Endothelial cell of coronary artery (primary cell): ENCODE data around the gene UNKL. TPM values are rescaled to one million over a fixed set of nuclear protein-coding genes. Genes with fewer than 3 reads are reported as not detected.

Experiments
- total RNA-seq: library from RNA; depleted of rRNA; stranded (reverse); fragments of >200 nt; gene quantifications from 2 replicates; pipeline ENCODE4 v1.2.3, GENCODE V29; 2014

Gene UNKL, protein sequence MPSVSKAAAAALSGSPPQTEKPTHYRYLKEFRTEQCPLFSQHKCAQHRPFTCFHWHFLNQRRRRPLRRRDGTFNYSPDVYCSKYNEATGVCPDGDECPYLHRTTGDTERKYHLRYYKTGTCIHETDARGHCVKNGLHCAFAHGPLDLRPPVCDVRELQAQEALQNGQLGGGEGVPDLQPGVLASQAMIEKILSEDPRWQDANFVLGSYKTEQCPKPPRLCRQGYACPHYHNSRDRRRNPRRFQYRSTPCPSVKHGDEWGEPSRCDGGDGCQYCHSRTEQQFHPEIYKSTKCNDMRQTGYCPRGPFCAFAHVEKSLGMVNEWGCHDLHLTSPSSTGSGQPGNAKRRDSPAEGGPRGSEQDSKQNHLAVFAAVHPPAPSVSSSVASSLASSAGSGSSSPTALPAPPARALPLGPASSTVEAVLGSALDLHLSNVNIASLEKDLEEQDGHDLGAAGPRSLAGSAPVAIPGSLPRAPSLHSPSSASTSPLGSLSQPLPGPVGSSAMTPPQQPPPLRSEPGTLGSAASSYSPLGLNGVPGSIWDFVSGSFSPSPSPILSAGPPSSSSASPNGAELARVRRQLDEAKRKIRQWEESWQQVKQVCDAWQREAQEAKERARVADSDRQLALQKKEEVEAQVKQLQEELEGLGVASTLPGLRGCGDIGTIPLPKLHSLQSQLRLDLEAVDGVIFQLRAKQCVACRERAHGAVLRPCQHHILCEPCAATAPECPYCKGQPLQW
- 8.4 and 8.5 TPM in 2 replicates for total RNA-seq

DNA sequence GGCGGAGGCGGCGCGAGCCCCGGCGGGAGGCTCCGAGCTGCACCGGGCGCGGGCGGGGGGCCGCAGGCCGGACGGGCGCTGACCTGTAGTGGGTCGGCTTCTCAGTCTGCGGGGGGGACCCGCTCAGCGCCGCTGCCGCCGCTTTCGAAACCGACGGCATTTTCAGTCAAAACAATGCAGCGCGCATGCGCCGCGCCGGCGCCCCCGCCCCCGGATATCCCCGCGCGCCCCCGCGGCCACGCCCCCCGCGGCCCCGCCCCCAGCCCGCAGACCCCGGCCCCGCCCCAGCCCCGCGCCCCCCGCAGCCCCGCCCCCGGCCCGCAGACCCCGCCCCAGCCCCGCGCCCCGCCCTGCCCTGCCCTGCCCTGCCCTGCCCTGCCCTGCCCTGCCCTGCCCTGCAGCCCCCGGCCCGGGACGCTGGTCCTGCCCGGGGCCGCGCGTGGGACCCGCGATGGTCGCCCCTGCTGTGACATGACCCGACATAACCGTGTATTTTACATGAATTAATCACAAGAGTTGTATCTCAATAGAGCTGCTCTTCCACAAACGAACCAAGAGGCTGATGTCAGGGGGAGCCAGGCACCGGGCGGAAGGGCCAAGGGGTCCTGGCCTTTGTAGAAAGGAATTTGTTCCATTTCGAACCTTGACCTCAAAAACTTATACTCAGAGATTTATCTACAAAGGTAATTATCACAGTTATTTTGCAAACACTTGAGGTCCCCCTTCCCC is at the start of gene UNKL:
Gene UNKL (minus strand): TSS at position 173 of the 729 bp plus-strand sequence. CDS start 13 bp downstream, at position 160.

DNA sequence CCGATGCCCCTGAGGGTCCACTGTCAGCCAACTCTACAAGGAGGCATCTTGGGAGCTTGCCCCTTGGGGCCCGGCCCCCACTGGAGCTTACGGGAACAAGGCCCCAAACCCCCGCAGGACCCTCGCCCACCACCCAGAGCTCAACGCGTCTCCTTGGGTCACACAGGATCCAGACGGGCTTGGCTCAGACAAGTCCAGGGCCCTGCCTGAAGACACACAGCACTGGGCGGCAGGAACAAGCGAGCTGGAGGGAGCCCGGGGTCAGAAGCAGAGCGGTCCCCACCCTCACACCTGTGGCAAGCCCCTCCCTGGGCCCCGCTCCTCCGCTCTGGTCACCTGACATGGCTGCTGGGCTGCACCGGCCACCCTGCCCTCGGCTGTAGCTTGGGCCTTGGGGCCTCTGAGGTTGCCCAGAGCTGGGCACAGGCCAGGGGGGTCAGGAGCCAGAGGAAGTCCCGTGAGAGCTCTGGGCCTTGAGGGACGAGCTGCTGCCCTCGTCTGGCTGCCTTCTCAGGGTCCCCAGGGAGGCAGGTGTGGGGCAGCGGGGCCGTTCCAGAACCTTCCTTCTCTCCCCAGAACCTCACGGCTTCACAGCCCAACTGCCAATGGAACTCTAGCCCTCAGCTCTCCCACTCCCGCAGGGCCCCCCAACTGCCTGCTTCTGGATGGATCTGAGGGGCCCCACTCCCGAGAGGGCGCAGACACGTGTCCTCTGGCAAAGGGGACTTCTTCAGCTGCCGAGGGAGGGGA is 29.7 kb upstream of the UNKL start, which contains the start of gene CCDC154:
Gene CCDC154 (minus strand): TSS at position 577 of the 750 bp plus-strand sequence. CDS start 234 bp downstream, at position 343.

DNA sequence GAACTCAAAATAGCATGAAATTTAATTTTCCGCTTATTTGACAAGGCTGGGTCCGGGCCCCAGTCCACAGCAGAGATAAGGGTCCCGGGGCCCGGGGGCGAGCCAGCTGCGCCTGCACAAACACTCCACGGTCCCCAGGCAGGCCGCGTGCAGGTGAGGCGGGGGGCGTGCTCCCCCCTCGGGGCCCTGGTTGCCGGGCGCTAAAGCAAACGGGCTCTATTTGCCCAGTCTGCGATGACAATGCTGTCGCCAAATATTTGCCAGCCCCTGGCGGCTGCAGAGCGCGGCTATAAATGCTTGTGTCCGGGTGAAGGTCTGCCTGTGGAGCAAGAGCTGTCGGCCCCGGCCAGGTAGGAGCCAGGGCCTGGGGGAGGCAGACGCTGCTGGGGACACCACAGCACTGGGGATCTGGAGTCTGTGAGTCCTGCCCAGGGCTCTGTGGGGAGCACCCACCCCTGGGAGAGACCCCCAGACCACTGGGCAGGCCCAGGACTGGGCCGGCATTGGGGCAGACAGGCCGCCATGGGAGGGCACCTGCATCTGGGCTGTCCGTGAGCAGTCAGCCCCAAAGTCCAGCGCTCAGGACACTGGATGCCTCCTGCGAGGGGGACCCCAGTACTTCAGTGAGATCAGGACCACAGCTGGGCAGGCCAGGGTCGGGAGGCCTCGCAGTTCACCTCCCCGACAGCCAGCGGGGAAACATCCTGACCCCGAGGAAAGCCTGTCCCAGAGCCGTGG is 16.4 kb upstream of the UNKL start, which contains the start of gene PERCC1:
Gene PERCC1 (plus strand): TSS at position 320 of the 738 bp plus-strand sequence. CDS start 1,516 bp downstream, outside the sequence.

DNA sequence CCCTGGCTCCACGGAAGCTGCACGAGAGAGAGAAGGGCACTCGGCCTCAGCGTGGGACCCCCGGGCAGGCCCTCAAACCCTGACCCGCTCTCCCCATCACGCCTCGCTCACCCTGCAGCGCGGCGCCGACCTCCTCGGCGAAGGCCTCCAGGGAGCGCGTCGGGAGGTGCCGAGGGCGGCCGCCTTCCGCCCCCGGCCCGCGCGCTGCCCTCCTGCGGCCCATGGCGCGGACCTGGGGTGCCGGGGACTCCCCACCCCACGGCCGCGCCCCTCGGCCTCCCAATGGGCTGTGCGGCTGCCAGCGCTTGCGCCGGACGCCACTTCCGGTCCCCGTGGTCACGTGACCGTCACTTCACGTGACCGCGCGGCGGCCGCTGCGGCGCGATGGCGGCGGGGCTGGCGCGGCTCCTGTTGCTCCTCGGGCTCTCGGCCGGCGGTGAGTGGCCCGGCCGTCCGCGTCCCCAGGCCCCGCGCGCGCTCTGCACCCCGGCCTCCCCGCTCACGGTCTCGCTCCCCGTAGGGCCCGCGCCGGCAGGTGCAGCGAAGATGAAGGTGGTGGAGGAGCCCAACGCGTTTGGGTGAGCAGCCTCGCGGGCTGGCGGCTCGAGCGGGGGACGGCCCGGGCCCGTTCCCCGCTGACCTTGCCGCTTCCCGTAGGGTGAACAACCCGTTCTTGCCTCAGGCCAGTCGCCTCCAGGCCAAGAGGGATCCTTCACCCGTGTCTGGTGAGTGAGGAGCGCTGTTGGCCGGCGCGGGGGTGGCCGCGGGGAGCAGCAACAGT is 62.7 kb downstream of the UNKL start, which contains the start of the genes GNPTG and TSR3:
Gene GNPTG (plus strand): TSS at position 350 of the 781 bp plus-strand sequence. CDS start 35 bp downstream, at position 385.
Gene TSR3 (minus strand): TSS at position 297 of the 781 bp plus-strand sequence. CDS start 74 bp downstream, at position 223.

DNA sequence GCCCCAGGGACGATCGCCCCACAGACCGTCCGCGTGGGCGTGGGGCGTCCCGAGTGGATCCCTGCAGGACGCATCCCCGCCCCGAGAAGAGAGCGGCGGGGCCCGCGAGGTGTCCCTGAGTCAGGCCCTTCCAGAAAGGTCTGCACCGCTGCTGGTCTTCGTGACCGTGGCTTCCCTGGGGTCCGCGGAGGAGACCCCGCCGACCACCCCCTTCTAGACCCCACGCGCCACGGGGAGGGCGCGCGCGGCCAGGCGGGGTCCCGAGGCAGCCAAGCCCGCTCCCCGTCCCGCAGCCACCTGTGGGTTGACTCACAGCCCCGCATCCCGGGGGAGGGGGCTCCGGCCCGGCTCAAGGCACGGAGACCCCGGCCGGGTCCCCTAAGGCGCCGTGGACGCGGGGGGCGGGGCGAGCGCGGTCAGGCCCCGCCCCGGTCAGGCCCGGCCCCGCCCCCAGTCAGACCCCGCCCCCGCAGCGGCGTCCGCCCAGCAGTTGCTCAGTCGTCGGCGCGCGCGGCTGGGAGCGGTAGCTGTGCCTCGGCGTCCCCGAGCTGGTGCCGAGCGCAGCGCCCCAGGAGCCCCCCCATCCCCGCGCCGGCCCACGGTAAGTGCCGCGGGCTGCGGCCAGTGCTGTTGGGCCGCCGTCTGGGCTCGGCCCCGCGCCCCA is 81.2 kb downstream of the UNKL start, which contains the start of gene BAIAP3:
Gene BAIAP3 (plus strand): TSS at position 497 of the 664 bp plus-strand sequence. CDS start 4,905 bp downstream, outside the sequence.

Other genes starting within 250 kb of the UNKL start
- gene TPSG1, start 189.4 kb downstream of the UNKL start, total RNA-seq, result not detected in 2 replicates
- gene TPSB2, start 184.5 kb downstream of the UNKL start, total RNA-seq, result not detected in 2 replicates
- not detected in 2 replicates for gene TPSAB1, start 174.0 kb downstream of the UNKL start, total RNA-seq
- not detected in 2 replicates for gene TPSD1, start 158.6 kb downstream of the UNKL start, total RNA-seq
- gene UBE2I, start 105.1 kb downstream of the UNKL start, total RNA-seq, result 44.3 and 50.8 TPM in 2 replicates
- gene BAIAP3, start 81.1 kb downstream of the UNKL start, total RNA-seq, result 0.18 and 1.4 TPM in 2 replicates
- gene TSR3, start 62.8 kb downstream of the UNKL start, total RNA-seq, result 64.8 and 70.5 TPM in 2 replicates
- 19.9 and 36.2 TPM in 2 replicates for gene GNPTG, start 62.8 kb downstream of the UNKL start, total RNA-seq
- 17.4 and 20.5 TPM in 2 replicates for gene UQCC4, start 6.0 kb upstream of the UNKL start, total RNA-seq
- gene PERCC1, start 16.4 kb upstream of the UNKL start, total RNA-seq, result not detected in 2 replicates
- under 0.01 and 0.09 TPM in 2 replicates for gene CCDC154, start 29.9 kb upstream of the UNKL start, total RNA-seq
- 37.3 and 54.8 TPM in 2 replicates for gene CLCN7, start 60.3 kb upstream of the UNKL start, total RNA-seq
- not detected in 2 replicates for gene PTX4, start 74.2 kb upstream of the UNKL start, total RNA-seq
- 15.3 and 19.2 TPM in 2 replicates for gene TELO2, start 78.7 kb upstream of the UNKL start, total RNA-seq
- gene TMEM204, start 119.0 kb upstream of the UNKL start, total RNA-seq, result 19.4 and 26.6 TPM in 2 replicates
- 17.3 and 26.7 TPM in 2 replicates for gene IFT140, start 197.4 kb upstream of the UNKL start, total RNA-seq
- 8.2 and 9.1 TPM in 2 replicates for gene CRAMP1, start 197.7 kb upstream of the UNKL start, total RNA-seq